ENCODE results near the gene FBXL14. TPM values are rescaled to one million over a fixed set of nuclear protein-coding genes. Genes with fewer than 3 reads are reported as not detected.

FBXL14 gene
- total and polyA plus RNA-seq, 9 of the 15 experiments (the other 6 are each of a cell fraction or from before 2014, with no cell fraction given), result 0.13 to 9.8 (median 3.3) TPM

DNA sequence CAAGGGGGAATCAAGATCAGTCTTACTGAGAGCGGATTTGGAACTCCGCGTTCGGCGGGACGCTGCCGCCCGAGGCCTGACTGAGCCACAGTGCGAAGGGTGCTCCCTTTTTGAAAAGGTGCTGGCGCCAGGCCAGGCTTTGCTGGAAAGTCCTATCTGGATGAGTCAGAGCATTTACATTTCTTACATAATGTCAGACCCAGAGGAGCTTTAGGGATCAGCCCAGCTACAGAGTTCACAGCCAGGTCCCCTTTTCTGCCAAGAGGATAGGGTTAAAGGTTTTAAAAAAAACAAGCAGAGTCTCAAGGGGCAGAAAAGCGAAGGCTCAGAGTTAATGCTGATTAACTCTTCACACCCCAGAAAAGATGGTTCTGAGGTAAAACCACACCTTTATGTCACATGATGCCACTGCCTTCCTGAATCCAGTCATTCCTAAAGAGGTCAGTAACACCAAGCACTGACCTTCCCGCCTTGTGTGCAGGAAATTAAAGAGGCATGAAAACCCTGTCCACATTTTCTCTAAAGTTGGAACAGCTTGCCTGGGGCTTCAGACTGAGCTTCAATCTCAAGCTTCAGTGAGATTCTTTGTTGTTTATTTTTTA, 11.7 kb upstream of the FBXL14 start:
- no TSS peak for BruUV-seq (replicated peaks)
- peak overlapping the region; percentile 93 for H2AFZ ChIP-seq (ENCODE audit: low read depth, low read length)
- H3K36me3 ChIP-seq (ENCODE audit: control insufficient read depth, insufficient read depth, low read length), result no peaks in the 10 kb centered on the region
- in situ Hi-C loops (cut with MboI) (no loop called here), intact Hi-C loops (cut with micrococcal nuclease) (loop anchor here (10.0 kb wide), 1 partner anchor 1031 kb away; no protein-coding TSS in a partner anchor)
- CTCF ChIA-PET (ENCODE audit: low intra/inter-chr PET ratio), result interaction anchor here (0.6 to 1.0 kb wide), 3 partner anchors 12 to 489 kb away, joined by 3 read pairs; partner anchors contain the start of gene FBXL14
- no peaks in the 10 kb centered on the region; the same call in 2 of the 3 replicates for H3K79me2 ChIP-seq (ENCODE audit: control insufficient read depth, insufficient read depth, low read length)
- H3K4me2 ChIP-seq (ENCODE audit: insufficient read depth, low read length), result peak overlapping the region; percentile 80
- H3K27ac ChIP-seq (ENCODE audit: extremely low read depth, low read depth, low read length), result peak overlapping the region; percentile 87
- peak overlapping the region; percentile 23 for H3K4me3 ChIP-seq
- ATAC-seq, result peak; percentile 79
- FAIRE-seq, result peak; percentile 95
- H3K27me3 ChIP-seq (ENCODE audit: control insufficient read depth in 2 of 2, insufficient read depth in 2 of 2, low read length in 2 of 2), result no peaks in the 10 kb centered on the region
- no peaks in the 10 kb centered on the region for H3K9me1 ChIP-seq (ENCODE audit: control insufficient read depth, insufficient read depth, low read length)
- POLR2A ChIA-PET, result interaction anchor here (0.6 to 2.2 kb wide), 6 partner anchors 12 to 488 kb away, joined by 3 to 5 read pairs (median 4); no protein-coding TSS in a partner anchor
- WGBS (ENCODE audit: insufficient coverage, low coverage, missing lambda C conversion rate), result 4% methylated on average over 12 of the region's 12 CpGs
- peak overlapping the region; percentile 77 to 83 for H3K9ac ChIP-seq (ENCODE audit: insufficient read depth in 1 of 2, low read depth in 2 of 2, low read length in 2 of 2)
- H4K20me1 ChIP-seq (replicated peaks; ENCODE audit: control insufficient read depth, insufficient read depth, low read length), result no peaks in the 10 kb centered on the region
- peak; percentile 69 to 94 (median 70) for DNase-seq (ENCODE audit: extremely low read depth in 1 of 4, low spot score in 3 of 4)
- H3K4me1 ChIP-seq (replicated peaks in 1 of 2; ENCODE audit: control insufficient read depth in 2 of 2, insufficient read depth in 2 of 2, low read length in 2 of 2), result peaks cover 29 to 30% of the 10 kb centered on the region in 2 experiments; a peak in 4 of 5 replicates
- no peaks in the 10 kb centered on the region for H3K9me3 ChIP-seq (replicated peaks; ENCODE audit: control insufficient read depth, insufficient read depth, low read depth, low read length)
- no peak for TF ChIP-seq TEAD2 (tag; IDR thresholded peaks at IDR 0.05)
- TF ChIP-seq PML (IDR thresholded peaks at IDR 0.05; ENCODE audit: low read length), result no peak; the same call in 1 of the 2 replicates
- TF ChIP-seq, protein P1, sequence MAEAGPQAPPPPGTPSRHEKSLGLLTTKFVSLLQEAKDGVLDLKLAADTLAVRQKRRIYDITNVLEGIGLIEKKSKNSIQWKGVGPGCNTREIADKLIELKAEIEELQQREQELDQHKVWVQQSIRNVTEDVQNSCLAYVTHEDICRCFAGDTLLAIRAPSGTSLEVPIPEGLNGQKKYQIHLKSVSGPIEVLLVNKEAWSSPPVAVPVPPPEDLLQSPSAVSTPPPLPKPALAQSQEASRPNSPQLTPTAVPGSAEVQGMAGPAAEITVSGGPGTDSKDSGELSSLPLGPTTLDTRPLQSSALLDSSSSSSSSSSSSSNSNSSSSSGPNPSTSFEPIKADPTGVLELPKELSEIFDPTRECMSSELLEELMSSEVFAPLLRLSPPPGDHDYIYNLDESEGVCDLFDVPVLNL (CRISPR knock-in tag; IDR thresholded peaks at IDR 0.05; ENCODE audit: low read depth), result no peak
- TF ChIP-seq ZNF785 (CRISPR knock-in tag; IDR thresholded peaks at IDR 0.05), result no peak
- peak; percentile 73 for TF ChIP-seq POLR2H (tag; IDR thresholded peaks at IDR 0.05; ENCODE audit: low read depth)
- no peak for TF ChIP-seq EWSR1 (IDR thresholded peaks at IDR 0.05; ENCODE audit: borderline replicate concordance, low read depth, partially characterized antibody)
- no peak for TF ChIP-seq ELF4 (CRISPR knock-in tag; IDR thresholded peaks at IDR 0.05)
- TF ChIP-seq NCOA6 (IDR thresholded peaks at IDR 0.05), result no peak
- TF ChIP-seq ZNF133 (CRISPR knock-in tag; IDR thresholded peaks at IDR 0.05), result no peak
- TF ChIP-seq ZNF23 (CRISPR knock-in tag; IDR thresholded peaks at IDR 0.05), result no peak
- no peak for TF ChIP-seq ILK (tag; IDR thresholded peaks at IDR 0.05; ENCODE audit: borderline replicate concordance, low read depth)
- no peak for TF ChIP-seq FOXO4 (CRISPR knock-in tag; IDR thresholded peaks at IDR 0.05)
- TF ChIP-seq ZNF431 (CRISPR knock-in tag; IDR thresholded peaks at IDR 0.05), result no peak
- TF ChIP-seq GTF2E2 (tag; IDR thresholded peaks at IDR 0.05), result no peak
- TF ChIP-seq SMAD4 (CRISPR knock-in tag; conservative IDR thresholded peaks at IDR 0.05), result 0 out of 2 replicates have a peak, but pooled peaks have one; percentile 11
- TF ChIP-seq PURB (CRISPR knock-in tag; IDR thresholded peaks at IDR 0.05; ENCODE audit: low read depth), result no peak
- TF ChIP-seq BDP1 (IDR thresholded peaks at IDR 0.05; ENCODE audit: insufficient read depth, insufficient read length), result no peak
- peak; percentile 65; the same call in 1 of the 2 replicates for TF ChIP-seq SMARCC2 (IDR thresholded peaks at IDR 0.05; ENCODE audit: low read depth)
- no peak for TF ChIP-seq MNT (conservative IDR thresholded peaks at IDR 0.05)
